NOMO-1 treated with DMSO at 0.1 percent for 48 hours (cell line): Measurements from ENCODE around the gene AGBL3.
A peak's percentile ranks its signal among the peaks of the same experiment; 100 is the strongest.

Experiments
- DNase-seq: peaks from one replicate; lab custom pipeline; 2025; ENCODE audit not compliant: unreplicated experiment; lab: John Stamatoyannopoulos, UW

AGBL3 gene

DNA sequence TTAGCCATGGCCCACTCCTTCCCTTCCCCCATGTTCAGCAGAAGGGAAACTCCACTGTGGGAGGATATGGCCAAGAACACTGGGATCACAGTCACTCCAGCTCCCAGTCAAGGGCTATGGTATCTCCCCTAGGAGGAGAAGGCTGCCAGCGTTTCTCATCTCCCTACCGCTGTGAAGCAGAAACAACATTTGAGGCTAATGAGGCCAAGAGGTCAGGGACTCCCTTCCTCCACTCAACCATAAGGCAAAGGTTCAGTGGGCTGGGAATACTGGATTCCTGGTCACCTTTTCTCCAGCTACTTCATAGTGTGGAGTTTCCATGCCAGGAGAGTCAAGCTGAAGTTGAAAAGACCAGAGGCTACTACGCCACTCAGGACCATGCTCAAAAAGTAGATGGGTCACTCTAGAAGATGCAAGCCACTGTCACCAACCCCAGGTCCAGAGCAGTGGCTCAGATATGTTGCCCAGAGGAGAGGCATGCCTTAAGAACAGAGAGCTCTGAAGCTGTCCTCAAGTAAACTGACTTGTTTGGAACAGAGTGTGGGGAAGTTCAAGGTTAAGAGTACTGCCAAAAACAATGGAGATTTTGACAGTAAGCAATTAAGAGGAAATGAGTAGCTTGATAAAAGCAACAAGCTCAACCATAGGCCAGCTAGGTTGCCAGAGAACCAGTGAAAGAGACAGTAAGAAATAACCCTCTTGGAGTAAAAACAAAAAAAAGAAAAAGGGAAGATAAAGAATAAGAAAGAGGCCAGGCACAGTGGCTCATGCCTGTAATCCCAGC lies 157.8 kb downstream of the AGBL3 start:
- no peak for DNase-seq

DNA sequence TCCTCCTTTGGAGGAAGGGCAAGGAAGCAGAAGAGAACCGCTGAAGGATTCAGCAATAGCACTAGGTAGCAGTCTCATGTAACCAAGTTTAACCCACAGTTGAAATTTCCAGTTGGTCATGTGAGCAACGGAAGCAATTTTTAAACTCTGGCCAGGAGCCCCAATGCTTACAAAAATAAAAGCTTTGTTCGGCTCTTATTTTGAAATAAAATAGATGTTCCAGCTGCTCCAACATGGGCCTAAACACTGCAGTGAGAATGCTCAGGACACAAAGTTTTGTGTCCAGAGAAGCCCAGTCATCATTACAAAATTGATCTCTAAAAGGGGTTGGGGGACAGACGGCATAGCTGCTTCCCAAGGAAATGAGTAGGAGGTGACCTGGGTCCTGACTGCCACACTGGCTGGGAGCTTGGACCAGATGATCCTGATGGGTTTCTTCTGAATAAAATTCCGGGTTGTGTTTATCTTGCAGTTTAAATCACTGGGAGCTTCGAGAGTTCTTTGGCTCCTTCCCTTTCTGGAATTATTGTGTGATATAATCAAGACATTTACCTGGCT lies 161.1 kb downstream of the AGBL3 start:
- peak; percentile 41 for DNase-seq

DNA sequence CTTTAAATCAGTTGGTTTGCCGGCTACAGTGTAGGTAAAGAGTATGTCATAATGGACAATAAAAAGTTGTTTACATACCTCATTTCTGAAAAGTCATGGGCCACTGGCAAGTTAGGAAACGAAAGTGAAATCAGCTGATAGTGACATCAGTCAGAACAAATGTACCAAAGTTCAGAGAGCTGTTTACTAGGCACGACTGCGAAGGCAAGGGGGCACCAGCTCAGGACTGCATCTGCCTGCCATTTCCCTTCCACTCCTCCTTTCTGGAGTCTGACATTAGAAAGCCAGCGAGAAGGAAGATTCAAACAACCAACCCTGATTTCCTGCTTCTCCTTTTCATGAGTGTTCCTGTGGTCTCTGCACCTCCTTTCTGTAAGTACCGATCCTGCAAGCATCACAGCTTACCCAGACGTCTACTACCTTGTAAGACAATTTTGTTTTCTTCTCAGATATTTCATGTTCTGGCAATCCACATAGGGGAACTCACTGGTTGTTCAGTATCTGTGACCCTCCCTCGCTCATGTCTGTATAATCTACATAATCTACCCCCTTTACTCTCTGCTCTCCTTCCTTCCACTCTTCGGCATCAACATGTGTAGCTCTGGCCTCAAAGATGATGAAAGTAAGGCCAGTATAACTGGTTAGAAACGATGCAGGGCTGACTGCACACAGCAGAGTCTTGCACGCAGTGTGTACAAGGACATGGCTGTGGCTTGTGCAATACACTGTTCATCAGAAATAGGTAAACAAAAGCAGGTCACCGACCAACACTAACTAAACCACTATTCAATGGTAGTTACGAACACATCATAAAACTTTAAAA lies 161.8 kb downstream of the AGBL3 start, which contains the start of gene TMEM140:
Gene TMEM140 (plus strand): TSS at position 174 of the 823 bp plus-strand sequence. CDS start 16,370 bp downstream, outside the sequence.
- peak; percentile 41 for DNase-seq

DNA sequence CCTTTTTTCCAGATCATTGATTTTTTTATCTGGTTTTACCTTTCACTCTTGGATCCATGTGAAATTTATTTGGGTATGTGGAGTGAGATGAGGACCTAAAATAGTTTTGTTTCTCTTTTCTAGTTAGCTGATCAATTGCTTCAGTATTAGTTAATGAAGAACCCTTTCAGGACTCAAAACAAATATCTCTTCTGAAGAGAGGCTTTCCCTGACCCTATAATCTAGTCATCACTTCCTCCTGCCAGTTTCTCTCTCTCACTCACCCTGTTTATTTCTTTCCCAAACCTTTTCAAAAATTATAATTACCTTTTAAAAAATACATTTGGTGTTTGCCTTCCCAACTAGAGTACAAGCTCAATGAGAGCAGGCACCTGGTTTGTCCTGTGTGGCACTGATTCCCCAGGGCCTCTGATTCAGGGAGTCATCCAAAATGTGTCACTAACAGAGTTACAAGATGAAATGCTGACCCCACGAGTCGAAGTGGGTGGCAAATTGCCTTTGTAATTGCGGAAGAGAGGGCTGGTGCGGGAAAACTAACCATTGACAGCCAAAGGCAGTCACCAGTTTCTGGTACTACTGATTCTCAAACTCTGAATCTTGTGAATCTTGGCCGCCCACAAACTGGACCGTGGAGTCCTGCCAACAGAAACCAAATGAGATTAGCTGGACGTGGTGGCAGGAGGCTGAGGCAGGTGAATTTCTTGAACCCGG lies 163.9 kb downstream of the AGBL3 start:
- no peak for DNase-seq

DNA sequence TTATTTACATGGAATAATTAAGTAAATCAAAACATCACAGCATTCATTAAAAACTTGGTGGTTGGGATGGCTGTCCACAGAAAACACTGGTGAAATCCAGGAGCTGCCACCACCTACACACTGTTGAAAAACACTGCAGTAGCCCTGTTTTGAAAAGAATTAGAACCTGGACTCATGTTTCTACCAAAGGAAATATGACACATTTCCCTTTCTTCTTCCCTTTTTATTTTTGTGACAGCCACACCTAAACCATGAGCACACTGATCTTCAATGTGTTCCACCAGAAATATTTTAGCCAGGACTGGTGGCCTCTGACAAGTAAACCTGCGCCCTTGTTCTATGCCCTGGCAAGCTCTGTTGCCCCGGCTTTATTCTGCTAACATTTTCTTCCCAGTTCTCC lies 164.8 kb downstream of the AGBL3 start:
- DNase-seq: peak; percentile 12

DNA sequence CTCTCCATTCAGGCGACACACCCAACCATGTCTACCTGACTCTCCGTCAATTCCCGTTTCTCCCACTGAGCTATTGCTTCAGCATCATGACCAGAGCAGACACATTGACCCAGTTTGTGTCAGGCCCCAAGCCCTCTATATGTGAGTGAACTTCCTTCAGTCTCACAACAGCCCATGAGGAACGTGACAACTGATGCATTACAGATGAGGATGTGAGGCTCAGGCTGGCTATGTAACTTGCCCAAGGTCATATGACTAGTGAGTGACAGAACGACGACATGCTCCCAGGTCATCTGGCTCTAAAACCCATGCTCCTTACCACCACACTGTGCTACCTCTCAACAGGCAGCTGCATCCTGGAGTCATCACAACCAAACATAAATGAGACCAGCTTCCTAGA lies 165.2 kb downstream of the AGBL3 start:
- no peak for DNase-seq

DNA sequence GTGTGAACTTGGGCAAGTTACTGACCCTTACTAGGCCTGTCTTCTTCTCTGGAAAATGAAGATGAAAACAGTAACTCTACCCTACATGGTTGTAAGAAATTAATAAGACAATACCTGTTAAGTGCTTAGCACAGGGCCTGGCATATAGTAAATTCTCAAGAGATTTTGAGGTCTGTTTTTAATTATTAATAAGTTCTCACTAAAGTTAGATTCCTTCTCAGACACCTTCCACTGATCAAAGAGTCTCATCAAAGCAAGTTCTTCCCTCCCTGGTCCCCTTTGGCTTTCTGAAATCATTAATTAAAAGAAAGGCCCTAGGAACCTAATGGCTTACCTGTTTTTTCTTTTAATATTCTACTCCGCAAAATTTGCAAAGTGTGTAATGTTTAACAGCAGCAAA lies 166.1 kb downstream of the AGBL3 start:
- no peak for DNase-seq

DNA sequence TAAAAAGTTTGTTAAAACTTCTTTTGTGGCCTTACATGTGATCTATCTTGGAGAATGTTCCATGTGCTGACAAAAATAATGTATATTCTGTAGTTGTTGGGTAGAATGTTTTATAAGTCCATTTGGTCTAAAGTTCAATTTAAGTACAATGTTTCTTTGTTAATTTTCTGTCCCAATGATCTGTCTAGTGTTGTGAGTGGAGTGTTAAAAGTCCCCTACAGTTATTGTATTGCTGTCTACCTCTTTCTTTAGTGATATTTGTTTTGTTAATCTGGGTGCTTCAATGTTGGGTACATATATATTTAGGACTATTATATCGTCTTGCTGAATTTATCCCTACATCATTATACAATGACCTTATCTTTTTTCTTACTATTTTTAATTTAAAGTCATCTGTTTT lies 168.4 kb downstream of the AGBL3 start:
- no peak for DNase-seq

DNA sequence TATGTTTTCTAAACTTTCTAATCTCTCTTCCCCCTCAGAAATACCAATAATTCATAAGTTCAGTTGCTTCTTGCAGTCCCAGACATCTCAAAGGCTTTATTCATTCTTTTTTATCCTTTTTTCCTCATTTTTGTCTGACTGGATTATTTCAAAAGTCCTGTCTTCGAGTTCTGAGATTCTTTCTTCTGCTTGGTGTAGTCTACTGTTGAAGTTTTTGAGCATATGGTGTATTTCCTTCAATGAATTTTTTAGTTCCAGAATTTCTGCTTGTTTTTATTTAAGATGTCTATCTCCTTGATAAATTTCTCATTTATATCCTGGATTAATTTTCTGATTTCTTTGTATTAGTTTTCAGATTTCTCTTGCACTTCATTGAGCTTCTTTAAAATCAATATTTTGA lies 170.0 kb downstream of the AGBL3 start:
- no peak for DNase-seq

DNA sequence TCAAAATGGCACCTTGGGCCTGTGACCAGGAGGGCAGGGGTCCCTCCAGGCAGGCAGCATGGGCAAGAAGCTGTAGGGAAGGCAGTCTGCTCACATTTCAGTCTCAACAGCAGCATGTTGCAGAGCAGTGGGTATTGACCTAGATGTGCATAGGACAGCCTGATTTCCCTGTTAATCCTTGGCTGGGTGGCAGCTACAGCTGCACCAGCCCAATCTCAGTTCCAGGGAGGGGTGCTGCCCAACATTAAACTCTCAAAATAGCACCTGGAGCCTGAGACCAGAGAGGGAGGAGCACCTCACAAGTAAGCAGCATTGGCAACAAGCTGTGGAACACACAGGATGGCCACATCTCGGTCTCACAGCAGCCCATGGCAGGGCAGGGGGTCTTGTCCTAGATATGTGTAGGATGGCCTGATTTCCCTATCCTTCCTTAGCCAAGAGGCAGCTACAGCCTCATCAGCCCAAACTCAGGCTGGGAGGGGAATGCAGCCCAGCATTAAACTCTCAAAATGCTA lies 171.9 kb downstream of the AGBL3 start:
- DNase-seq: no peak

DNA sequence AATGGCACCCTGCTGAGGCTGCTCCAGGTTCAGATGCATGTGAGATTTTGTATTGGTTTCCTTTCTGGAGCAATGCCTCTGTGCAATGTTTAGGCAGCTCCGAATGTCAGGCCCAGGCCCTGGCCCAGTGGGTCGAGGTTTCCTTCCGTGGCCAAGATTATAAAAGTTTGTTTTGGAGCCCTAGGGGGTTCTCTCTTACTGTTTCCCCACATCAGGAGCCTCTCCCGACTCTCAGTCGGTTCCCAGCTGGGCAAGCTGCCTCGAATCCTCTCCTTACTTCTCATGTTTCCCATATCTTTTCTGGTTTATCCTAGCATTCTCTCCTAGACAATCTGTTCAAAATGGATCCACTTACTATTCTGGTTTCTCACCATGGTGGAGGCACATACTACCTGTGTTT lies 172.6 kb downstream of the AGBL3 start:
- no peak for DNase-seq

DNA sequence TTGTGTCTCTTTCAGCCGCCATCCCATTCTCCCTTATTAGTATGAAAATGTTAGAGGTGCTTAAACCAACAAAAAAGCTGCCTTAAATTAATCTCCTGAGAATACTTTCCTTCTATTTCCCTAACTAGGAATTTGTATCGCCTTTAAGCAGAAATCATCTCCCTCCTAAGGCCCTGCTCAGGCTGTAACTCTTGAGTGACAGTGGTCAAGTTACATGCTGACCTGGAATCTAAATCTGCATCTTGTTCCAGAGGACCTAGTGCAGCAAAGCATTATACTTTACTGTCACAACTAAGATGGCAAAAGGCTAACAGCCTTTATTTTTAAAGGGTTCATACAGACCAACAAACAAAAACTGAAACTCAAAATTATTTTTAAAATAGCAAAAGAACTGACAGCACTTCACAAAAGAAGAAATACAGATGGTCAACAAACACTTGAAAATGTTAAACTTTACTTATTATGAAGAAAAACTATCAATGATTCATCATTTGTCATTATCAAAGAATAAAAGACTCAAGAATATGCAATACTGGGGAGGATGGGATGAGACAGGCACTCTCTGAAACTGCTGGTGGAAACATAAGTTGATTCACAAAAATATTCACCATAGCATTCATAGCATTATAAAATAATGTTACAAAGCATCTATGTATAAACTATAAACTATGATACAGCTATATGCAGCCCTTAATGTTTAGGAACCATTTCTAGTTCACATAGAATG lies 173.2 kb downstream of the AGBL3 start:
- DNase-seq: no peak

DNA sequence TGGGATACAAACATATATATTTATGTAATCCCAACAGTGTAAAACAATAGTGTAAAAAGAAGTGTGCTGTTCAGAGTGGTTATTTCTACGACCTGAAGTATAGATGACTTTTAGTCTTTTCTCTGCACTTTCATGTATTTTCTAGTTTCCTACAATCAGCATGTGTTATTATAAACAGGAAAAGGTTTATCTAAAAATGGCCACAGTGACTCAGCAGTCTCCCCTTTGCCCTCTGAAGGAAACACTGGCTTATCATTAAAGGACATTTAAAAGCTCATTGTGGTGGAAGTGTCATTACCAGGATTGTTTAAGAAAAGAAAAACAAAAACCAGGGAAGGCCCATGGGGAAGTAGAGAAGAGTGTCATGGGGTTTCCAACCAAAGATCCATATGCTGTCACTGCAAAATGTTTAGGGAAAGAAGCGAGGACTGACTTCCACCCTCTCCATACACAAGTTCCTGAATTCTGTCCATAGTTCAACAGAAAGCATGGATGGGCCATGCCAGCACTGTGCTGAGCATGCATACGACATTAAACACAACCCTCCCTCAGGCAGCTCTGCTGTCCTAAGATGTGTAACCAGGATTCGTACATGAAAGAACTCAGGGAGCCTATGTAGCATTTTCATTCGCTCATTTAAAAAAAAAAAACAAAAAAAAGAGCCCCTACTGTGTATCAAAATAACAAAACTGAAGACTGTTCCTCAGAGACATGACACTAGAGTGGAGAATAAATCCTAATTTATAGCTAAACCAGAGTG lies 174.0 kb downstream of the AGBL3 start:
- DNase-seq: peak; percentile 11

DNA sequence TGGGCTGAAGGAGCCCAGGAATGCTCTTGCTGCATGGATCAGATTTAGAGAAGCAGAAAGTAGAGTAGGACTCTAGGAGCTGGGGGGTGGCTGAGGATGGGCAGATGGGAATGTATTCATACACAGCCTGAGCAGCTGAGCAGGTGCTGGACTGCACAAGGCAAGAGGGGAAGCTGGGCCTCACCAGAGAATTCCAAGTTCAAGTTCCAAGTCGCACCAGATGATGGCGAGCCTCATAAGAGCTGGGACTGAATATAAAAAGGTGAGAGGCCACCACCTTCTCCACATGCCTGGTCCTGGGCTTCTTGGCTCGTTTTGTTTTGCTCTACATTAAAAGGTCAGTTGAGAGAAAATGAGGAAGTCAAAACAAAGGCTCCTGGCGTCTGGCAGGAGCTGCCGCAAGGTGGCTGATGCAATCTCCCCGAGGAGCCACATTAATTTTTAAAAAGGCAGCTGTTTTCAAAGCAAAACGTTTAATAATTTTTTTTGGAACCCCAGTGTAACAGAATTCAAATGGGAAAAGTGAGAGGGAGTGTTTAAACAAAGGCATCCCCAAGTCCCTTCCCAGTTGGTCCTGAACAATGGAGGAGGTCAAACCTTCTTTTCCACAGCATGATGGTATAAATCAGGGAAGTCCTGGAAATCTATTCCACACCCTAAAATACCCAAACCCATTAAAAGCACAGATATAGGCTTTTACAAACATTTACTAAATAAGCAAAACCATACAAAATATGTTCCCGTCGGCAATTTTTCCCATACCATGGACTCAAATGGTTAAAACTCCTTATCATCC lies 174.7 kb downstream of the AGBL3 start:
- DNase-seq: peak; percentile 61

DNA sequence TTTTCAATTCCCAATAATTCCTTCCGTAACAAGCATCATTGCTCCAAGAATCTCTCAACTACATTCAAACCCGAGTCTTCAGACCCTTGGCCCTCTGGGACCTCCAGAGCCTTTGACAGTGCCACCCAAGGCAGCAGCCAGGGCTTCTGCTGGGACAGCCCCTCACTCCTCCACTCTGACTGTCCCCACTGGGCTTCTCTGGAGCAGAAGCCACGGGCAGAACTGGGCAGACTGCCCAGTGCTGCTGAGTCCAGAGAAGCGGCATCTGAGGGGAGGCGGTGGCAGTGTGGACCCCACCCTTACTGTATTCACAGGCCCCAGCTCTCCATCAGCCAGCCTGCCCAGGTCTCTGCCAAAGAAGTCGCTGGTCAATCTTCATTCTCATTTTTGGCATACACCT lies 175.4 kb downstream of the AGBL3 start:
- no peak for DNase-seq

DNA sequence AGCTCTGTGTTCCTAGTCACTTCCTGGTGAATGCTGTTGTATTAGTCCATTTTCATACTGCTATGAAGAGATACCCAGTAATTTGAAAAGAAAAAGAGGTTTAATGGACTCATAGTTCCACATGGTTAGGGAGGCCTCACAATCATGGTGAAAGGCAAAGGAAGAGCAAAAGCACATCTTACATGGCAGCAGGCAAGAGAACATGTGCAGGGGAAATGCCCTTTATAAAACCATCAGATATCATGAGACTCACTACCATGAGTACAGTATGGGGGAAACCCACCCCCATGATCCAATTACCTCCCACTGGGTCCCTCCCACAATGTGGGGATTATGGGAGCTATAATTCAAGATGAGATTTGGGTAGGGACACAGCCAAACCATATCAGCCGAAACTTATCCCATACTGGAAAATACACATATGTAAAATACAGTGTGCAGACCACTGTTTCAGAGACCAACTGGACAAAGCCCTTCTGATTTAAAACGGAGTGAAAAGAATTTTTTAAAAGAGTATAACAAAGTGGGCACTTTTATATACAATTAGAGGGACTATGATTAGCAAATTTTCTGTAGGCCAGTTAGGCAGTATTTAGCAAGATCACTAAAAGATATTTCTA lies 176.2 kb downstream of the AGBL3 start:
- no peak for DNase-seq

DNA sequence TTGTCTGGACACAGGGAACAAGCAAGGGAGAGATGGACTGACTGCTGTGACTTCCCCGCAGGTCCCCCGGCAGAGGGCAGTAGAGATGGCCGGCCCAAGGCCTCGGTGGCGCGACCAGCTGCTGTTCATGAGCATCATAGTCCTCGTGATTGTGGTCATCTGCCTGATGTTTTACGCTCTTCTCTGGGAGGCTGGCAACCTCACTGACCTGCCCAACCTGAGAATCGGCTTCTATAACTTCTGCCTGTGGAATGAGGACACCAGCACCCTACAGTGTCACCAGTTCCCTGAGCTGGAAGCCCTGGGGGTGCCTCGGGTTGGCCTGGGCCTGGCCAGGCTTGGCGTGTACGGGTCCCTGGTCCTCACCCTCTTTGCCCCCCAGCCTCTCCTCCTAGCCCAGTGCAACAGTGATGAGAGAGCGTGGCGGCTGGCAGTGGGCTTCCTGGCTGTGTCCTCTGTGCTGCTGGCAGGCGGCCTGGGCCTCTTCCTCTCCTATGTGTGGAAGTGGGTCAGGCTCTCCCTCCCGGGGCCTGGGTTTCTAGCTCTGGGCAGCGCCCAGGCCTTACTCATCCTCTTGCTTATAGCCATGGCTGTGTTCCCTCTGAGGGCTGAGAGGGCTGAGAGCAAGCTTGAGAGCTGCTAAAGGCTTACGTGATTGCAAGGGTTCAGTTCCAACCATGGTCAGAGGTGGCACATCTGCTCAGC lies 178.2 kb downstream of the AGBL3 start:
- no peak for DNase-seq

DNA sequence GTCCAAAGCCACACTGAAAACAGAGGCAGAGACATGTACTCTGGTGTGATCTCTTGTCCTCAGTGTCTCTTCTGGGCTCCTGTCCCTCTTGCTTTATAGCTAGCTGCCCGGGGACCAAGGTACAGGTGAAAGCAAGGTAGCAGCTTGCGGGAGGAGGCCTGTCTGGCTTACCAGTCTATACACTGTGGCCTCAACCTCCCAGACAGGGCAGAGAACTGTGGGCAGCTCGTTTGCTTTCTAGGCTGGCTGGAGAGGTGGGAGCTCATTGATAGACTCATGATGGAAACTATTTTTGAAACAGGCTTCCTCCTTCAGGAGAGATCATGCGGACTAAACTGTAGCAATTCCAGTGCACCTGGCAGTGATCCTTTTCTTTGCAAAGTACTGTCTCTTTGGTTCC lies 179.6 kb downstream of the AGBL3 start:
- DNase-seq: no peak
